K562 (cell line): ENCODE results near the gene CABP4. TPM values are rescaled to one million over a fixed set of nuclear protein-coding genes. Genes with fewer than 3 reads are reported as not detected.
A peak's percentile ranks its signal among the peaks of the same experiment; 100 is the strongest.

Source experiments
- ATF6 ChIP-seq: sonication (generic); formaldehyde crosslinking; IDR thresholded peaks from 2 replicates; pipeline ENCODE4 v1.4.0; 2020; ENCODE audit warnings: mild to moderate bottlenecking, missing genetic modification reagents
- CEBPG ChIP-seq, 3 experiments: fragments of 200-800 bp in 1 of 3; sonication (Bioruptor generic) in 1 of 3; sonication (generic) in 1 of 3; formaldehyde crosslinking in 1 of 3; IDR thresholded peaks in 2 of 3; conservative IDR thresholded peaks in 1 of 3; 2 replicates each; pipeline versions ENCODE4 v1.6.1 to v1.8.0; 2016 to 2022; ENCODE audit warnings: missing compliant biosample characterization in 2 of 3, missing genetic modification characterization in 2 of 3, mild to moderate bottlenecking in 1 of 3, missing genetic modification reagents in 1 of 3
- ETS1 ChIP-seq: conservative IDR thresholded peaks from 2 replicates; pipeline ENCODE4 v1.6.1; 2011; ENCODE audit warnings: low read depth, mild to moderate bottlenecking, low read length; ENCODE audit not compliant: control insufficient read depth
- MLLT1 ChIP-seq, 2 experiments: fragments of 450-650 bp; IDR thresholded peaks; 2 replicates each; pipeline ENCODE4 v1.6.1; 2016
- MTA1 ChIP-seq: fragments of 450-650 bp; IDR thresholded peaks from 2 replicates; pipeline ENCODE4 v1.6.1; 2017; ENCODE audit warnings: borderline replicate concordance
- PHF8 ChIP-seq: fragments of 200-600 bp; sonication (generic); IDR thresholded peaks from 2 replicates; pipeline ENCODE4 v1.6.1; 2012; ENCODE audit warnings: mixed run types, mild to moderate bottlenecking, inconsistent platforms, low read length, moderate library complexity, borderline replicate concordance
- RB1 ChIP-seq: fragments of 450-650 bp; IDR thresholded peaks from 2 replicates; pipeline ENCODE4 v1.6.1; 2017; ENCODE audit warnings: low read depth, mild to moderate bottlenecking
- SIN3A ChIP-seq, 2 experiments: fragments of 150-350 bp in 1 of 2; IDR thresholded peaks; 2 replicates each; pipeline ENCODE4 v1.6.1; 2011 to 2016; ENCODE audit warnings: borderline replicate concordance in 2 of 2, low read depth in 2 of 2, low read length in 2 of 2, mild to moderate bottlenecking in 2 of 2, moderate library complexity in 2 of 2; ENCODE audit not compliant: control insufficient read depth in 1 of 2
- SREBF2 ChIP-seq: sonication (generic); formaldehyde crosslinking; IDR thresholded peaks from 2 replicates; pipeline ENCODE4 v1.4.0; 2020; ENCODE audit warnings: mild to moderate bottlenecking, missing genetic modification reagents
- TEAD2 ChIP-seq: fragments of 450-650 bp; IDR thresholded peaks from 2 replicates; pipeline ENCODE4 v1.6.1; 2016; ENCODE audit warnings: missing genetic modification characterization, control low read depth, missing compliant biosample characterization
- WHSC1 ChIP-seq: IDR thresholded peaks from one replicate; pipeline ENCODE4 v1.6.1; 2012; ENCODE audit warnings: low read length, control low read depth, inconsistent platforms
- ZFX ChIP-seq: sonication (generic); formaldehyde crosslinking; IDR thresholded peaks from 2 replicates; pipeline ENCODE4 v1.8.0; 2022; ENCODE audit warnings: mild to moderate bottlenecking, missing genetic modification reagents, moderate library complexity
- ZKSCAN1 ChIP-seq: fragments of 150-350 bp; IDR thresholded peaks from 2 replicates; pipeline ENCODE4 v1.6.1; 2016; ENCODE audit warnings: low read depth, low read length
- ZNF277 ChIP-seq: fragments of 250-450 bp; sonication (Bioruptor Pico); IDR thresholded peaks from 2 replicates; pipeline ENCODE4 v1.8.0; 2022; ENCODE audit warnings: inconsistent platforms, mild to moderate bottlenecking, moderate library complexity, borderline replicate concordance
- ZNF584 ChIP-seq: fragments of 200-800 bp; sonication (Bioruptor generic); IDR thresholded peaks from 2 replicates; pipeline ENCODE4 v1.6.1; 2016; ENCODE audit warnings: low read depth, mild to moderate bottlenecking, missing genetic modification characterization, missing compliant biosample characterization
- ZNF77 ChIP-seq: fragments of 250-450 bp; sonication (Bioruptor Pico); IDR thresholded peaks from 2 replicates; pipeline ENCODE4 v1.5.0; 2020
- polyA plus RNA-seq, 8 experiments: library from polyadenylated mRNA; depleted of rRNA in 4 of 8; stranded (reverse) in 5 of 8; unstranded in 3 of 8; fragments of >200 nt; fragmentation: Nextera tagmentation in 2 of 8; fragmentation: Illumina TruSeq in 1 of 8; extraction: Ambion mirVana in 2 of 8; extraction: Trizol in 1 of 8; gene quantifications; 2 replicates each; pipeline versions ENCODE4 v1.2.1 to v1.2.3, GENCODE V29; 2011 to 2014; ENCODE audit warnings: inconsistent platforms in 1 of 8, missing spikeins in 1 of 8
- total RNA-seq, 7 experiments: library from RNA; depleted of rRNA in 6 of 7; stranded (reverse); fragments of >200 nt in 6 of 7; fragmentation: Illumina TruSeq in 2 of 7; extraction: Trizol in 2 of 7; gene quantifications; 2 replicates each; pipeline versions ENCODE4 v1.2.1 to v1.2.3, GENCODE V29; 2011 to 2021; ENCODE audit warnings: low replicate concordance in 1 of 7

CABP4 gene
- total and polyA plus RNA-seq, 9 of the 15 experiments (the other 6 are each of a cell fraction or from before 2014, with no cell fraction given): 0.11 TPM; not detected in 8

GRCh38 chr11:67428052-67429001 is 26.8 kb upstream of the CABP4 start, which contains the start of gene RPS6KB2 (continued):
- TF ChIP-seq ZNF277: no peak
- TF ChIP-seq WHSC1: no peak
- TF ChIP-seq ZNF77 (CRISPR knock-in tag): no peak
- peak; percentile 100 for TF ChIP-seq MTA1
- TF ChIP-seq CEBPG (CRISPR knock-in tag; IDR thresholded peaks at IDR 0.05): peak; percentile 83
- TF ChIP-seq CEBPG (tag; conservative IDR thresholded peaks at IDR 0.05 in 1 of 2, IDR thresholded peaks at IDR 0.05 in 1 of 2): peak; percentile 70 to 84
- peak; percentile 94 for TF ChIP-seq RB1
- TF ChIP-seq ZKSCAN1: peak; percentile 38; the same call in 1 of the 2 replicates
- no peak for TF ChIP-seq TEAD2
- 0 out of 2 replicates have a peak, but pooled peaks have one; percentile 67 for TF ChIP-seq ATF6 (CRISPR knock-in tag)
- TF ChIP-seq ZFX: peak; percentile 98
- peak; percentile 97 for TF ChIP-seq PHF8
- TF ChIP-seq MLLT1 (IDR thresholded peaks at IDR 0.05): peak; percentile 54 to 90; a peak in 1 of 4 replicates
- TF ChIP-seq SREBF2 (CRISPR knock-in tag): no peak
- TF ChIP-seq ETS1: peak; percentile 98
- TF ChIP-seq SIN3A (IDR thresholded peaks at IDR 0.05; ENCODE audit: borderline replicate concordance in 2 of 2, control insufficient read depth in 1 of 2, low read depth in 2 of 2, low read length in 2 of 2): peak; percentile 86 to 96; a peak in 3 of 4 replicates
- no peak for TF ChIP-seq ZNF584
